Testis (tissue), 2 donors: Measurements from ENCODE around the gene PACS1.

Source experiments
- POLR2A ChIP-seq: fragments of 450-650 bp; IDR thresholded peaks from one replicate; pipeline ENCODE4 v1.6.1; 2017; ENCODE audit warnings: antibody characterized with exemption, mild to moderate bottlenecking, moderate library complexity
- TF ChIP-seq, protein P1 (sequence below), 3 experiments: fragments of 450-650 bp in 2 of 3; fragments of 200-600 bp in 1 of 3; sonication (generic) in 1 of 3; IDR thresholded peaks; one replicate each; pipeline ENCODE4 v1.5.1; 2016 to 2019; ENCODE audit warnings: antibody characterized with exemption in 3 of 3, mild to moderate bottlenecking in 2 of 3, moderate library complexity in 1 of 3

DNA sequence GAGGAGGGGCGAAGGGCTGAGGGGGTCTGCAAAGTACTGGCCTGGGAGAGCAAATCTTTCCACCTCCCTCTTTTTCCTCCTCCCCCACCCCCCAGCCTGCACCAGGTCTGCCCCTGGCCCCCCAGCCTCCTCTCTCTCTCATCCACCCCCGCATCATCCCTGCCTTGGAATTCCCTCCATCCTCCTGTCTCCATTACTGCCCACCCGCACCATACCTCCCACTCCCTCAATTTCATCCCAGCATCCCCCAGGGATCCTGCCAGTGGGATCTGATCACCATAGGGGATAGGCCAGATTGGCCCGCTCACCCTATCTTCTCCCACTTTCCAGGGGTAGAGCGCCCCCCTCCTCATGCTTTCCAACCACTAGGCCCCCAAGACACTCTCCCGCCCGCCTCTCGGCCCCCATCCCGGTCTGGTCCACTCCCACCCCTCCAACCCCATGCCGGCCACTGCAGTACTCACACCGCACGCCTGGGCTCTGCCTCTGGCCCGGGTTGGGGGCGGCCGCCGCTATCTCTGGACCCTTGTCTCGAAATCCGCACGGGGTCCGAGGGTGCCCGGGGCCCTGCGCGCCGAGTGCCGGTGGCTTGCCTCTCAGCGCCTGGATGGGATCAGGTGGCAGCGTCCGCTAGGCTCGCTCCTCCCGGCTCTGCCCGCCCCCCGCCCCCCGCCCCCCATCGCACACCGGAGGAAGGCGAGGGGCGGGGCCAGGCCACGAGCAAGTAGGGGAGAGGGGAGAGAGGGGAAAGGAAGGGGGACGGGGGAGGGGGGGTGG, 21.3 kb upstream of the PACS1 start, which contains the start of gene GAL3ST3:
- TF ChIP-seq, protein P1, sequence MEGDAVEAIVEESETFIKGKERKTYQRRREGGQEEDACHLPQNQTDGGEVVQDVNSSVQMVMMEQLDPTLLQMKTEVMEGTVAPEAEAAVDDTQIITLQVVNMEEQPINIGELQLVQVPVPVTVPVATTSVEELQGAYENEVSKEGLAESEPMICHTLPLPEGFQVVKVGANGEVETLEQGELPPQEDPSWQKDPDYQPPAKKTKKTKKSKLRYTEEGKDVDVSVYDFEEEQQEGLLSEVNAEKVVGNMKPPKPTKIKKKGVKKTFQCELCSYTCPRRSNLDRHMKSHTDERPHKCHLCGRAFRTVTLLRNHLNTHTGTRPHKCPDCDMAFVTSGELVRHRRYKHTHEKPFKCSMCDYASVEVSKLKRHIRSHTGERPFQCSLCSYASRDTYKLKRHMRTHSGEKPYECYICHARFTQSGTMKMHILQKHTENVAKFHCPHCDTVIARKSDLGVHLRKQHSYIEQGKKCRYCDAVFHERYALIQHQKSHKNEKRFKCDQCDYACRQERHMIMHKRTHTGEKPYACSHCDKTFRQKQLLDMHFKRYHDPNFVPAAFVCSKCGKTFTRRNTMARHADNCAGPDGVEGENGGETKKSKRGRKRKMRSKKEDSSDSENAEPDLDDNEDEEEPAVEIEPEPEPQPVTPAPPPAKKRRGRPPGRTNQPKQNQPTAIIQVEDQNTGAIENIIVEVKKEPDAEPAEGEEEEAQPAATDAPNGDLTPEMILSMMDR (IDR thresholded peaks at IDR 0.05): no peak
- TF ChIP-seq POLR2A: no peak
